CD14-positive monocyte (primary cell): ENCODE results near the gene MEGF6. TPM values are rescaled to one million over a fixed set of nuclear protein-coding genes. Genes with fewer than 3 reads are reported as not detected.

ENCODE experiments used
- DNase-seq, 3 donors: peaks; one replicate each; pipeline ENCODE4 v3.0.0-alpha.2; 2011 to 2022
- H2AFZ ChIP-seq: 2 replicates; pipeline ENCODE4 v1.6.0; 2012; ENCODE audit warnings: mild to moderate bottlenecking, low read depth, low read length, inconsistent platforms; ENCODE audit not compliant: insufficient read depth, poor library complexity, severe bottlenecking
- H3K27ac ChIP-seq, 2 donors: 1 replicate in 1 of 2; 2 replicates in 1 of 2; pipeline ENCODE4 v1.5.1; 2012 to 2013; ENCODE audit warnings: low read length in 2 of 2, control low read depth in 1 of 2, inconsistent platforms in 1 of 2, low read depth in 1 of 2, mild to moderate bottlenecking in 1 of 2
- H3K27me3 ChIP-seq, 2 donors: one replicate each; pipeline versions ENCODE4 v1.6.0 to v1.6.1; 2011 to 2013; ENCODE audit warnings: low read length in 2 of 2; ENCODE audit not compliant: control insufficient read depth in 2 of 2, insufficient read depth in 2 of 2
- H3K36me3 ChIP-seq, 2 donors: replicated peaks in 1 of 2; 1 replicate in 1 of 2; 2 replicates in 1 of 2; pipeline versions ENCODE4 v1.5.1 to v1.6.1; 2012 to 2013; ENCODE audit warnings: low read length in 2 of 2, control low read depth in 1 of 2, inconsistent platforms in 1 of 2, mild to moderate bottlenecking in 1 of 2; ENCODE audit not compliant: insufficient read depth in 2 of 2, control insufficient read depth in 1 of 2
- H3K4me1 ChIP-seq, 2 donors: 1 replicate in 1 of 2; 2 replicates in 1 of 2; pipeline versions ENCODE4 v1.5.1 to v1.6.1; 2012 to 2013; ENCODE audit warnings: low read length in 2 of 2, control low read depth in 1 of 2, inconsistent platforms in 1 of 2, mild to moderate bottlenecking in 1 of 2, moderate library complexity in 1 of 2; ENCODE audit not compliant: insufficient read depth in 2 of 2, control insufficient read depth in 1 of 2
- H3K4me2 ChIP-seq: replicated peaks from 2 replicates; pipeline ENCODE3; 2012; ENCODE audit warnings: low read length, moderate library complexity, mild to moderate bottlenecking; ENCODE audit not compliant: poor library complexity, severe bottlenecking; ENCODE audit errors: extremely low read depth
- H3K4me3 ChIP-seq, 3 experiments: fragments of 200-600 bp in 1 of 3; sonication (generic) in 1 of 3; replicated peaks in 1 of 3; 1 replicate in 2 of 3; 2 replicates in 1 of 3; pipeline ENCODE4 v1.5.1; 2011 to 2013; ENCODE audit warnings: low read length in 3 of 3, mild to moderate bottlenecking in 3 of 3, control low read depth in 2 of 3, low read depth in 2 of 3, inconsistent platforms in 1 of 3, moderate library complexity in 1 of 3
- H3K79me2 ChIP-seq: 2 replicates; pipeline ENCODE4 v1.6.0; 2012; ENCODE audit warnings: mild to moderate bottlenecking, control low read depth, inconsistent platforms, low read length, moderate library complexity; ENCODE audit not compliant: insufficient read depth
- H3K9ac ChIP-seq: 2 replicates; pipeline ENCODE4 v1.6.0; 2017; ENCODE audit warnings: low read length, mild to moderate bottlenecking; ENCODE audit not compliant: insufficient read depth, poor library complexity, severe bottlenecking
- H3K9me3 ChIP-seq, 2 donors: replicated peaks in 1 of 2; 1 replicate in 1 of 2; 2 replicates in 1 of 2; pipeline versions ENCODE4 v1.5.1 to v1.6.1; 2012 to 2013; ENCODE audit warnings: low read length in 2 of 2, control low read depth in 1 of 2; ENCODE audit not compliant: control insufficient read depth in 1 of 2, insufficient read depth in 1 of 2
- H4K20me1 ChIP-seq: 2 replicates; pipeline ENCODE4 v1.6.0; 2012; ENCODE audit warnings: mild to moderate bottlenecking, low read length, control low read depth, moderate library complexity; ENCODE audit not compliant: insufficient read depth
- H3K27ac Mint-ChIP-seq, 7 donors: one replicate each; pipeline ENCODE4 v1.8.0; 2020; ENCODE audit warnings: mild to moderate bottlenecking in 7 of 7, mixed read lengths in 7 of 7, moderate library complexity in 6 of 7, inconsistent platforms in 2 of 7
- H3K27me3 Mint-ChIP-seq, 3 donors: one replicate each; pipeline ENCODE4 v1.8.0; 2021 to 2022; ENCODE audit warnings: low read depth in 3 of 3, mild to moderate bottlenecking in 3 of 3, mixed read lengths in 3 of 3, moderate library complexity in 3 of 3, inconsistent platforms in 1 of 3
- H3K36me3 Mint-ChIP-seq, 2 donors: one replicate each; pipeline ENCODE4 v1.8.0; 2020; ENCODE audit warnings: mixed read lengths in 2 of 2, inconsistent platforms in 1 of 2, mild to moderate bottlenecking in 1 of 2
- H3K4me1 Mint-ChIP-seq: one replicate; pipeline ENCODE4 v1.8.0; 2020; ENCODE audit warnings: mild to moderate bottlenecking, mixed read lengths
- H3K4me3 Mint-ChIP-seq, 2 donors: one replicate each; pipeline ENCODE4 v1.8.0; 2020; ENCODE audit warnings: mild to moderate bottlenecking in 2 of 2, mixed read lengths in 2 of 2, moderate library complexity in 1 of 2
- H3K9me3 Mint-ChIP-seq, 7 donors: one replicate each; pipeline ENCODE4 v1.8.0; 2020 to 2022; ENCODE audit warnings: mixed read lengths in 7 of 7, mild to moderate bottlenecking in 6 of 7, moderate library complexity in 6 of 7, inconsistent platforms in 2 of 7
- CTCF ChIP-seq: fragments of 200-600 bp; IDR thresholded peaks from one replicate; pipeline ENCODE4 v1.8.0; 2022; ENCODE audit warnings: antibody characterized with exemption, mild to moderate bottlenecking
- WGBS: methylation state at CpG from one replicate; pipeline ENCODE4 v1.1.5; 2013; ENCODE audit warnings: missing lambda C conversion rate; ENCODE audit not compliant: insufficient coverage; 5-methylcytosine and 5-hydroxymethylcytosine counted together
- intact Hi-C, 2 donors: fragments of 100-400 bp; cut with micrococcal nuclease; formaldehyde crosslinking; loops; one replicate each; pipeline versions ENCODE4 v1.15.0 to v1.15.1; 2023
- polyA plus RNA-seq, 3 donors: library from polyadenylated mRNA; depleted of rRNA in 1 of 3; unstranded in 2 of 3; stranded (reverse) in 1 of 3; fragments of 300-500 nt in 2 of 3; fragments of >200 nt in 1 of 3; fragmentation: Illumina TruSeq in 2 of 3; gene quantifications; 1 replicate in 2 of 3; 2 replicates in 1 of 3; pipeline ENCODE4 v1.2.3, GENCODE V29; 2012 to 2021

Gene MEGF6
- polyA plus RNA-seq, 3 donors, result 0.39 to 3.8 (median 1.2) TPM

DNA sequence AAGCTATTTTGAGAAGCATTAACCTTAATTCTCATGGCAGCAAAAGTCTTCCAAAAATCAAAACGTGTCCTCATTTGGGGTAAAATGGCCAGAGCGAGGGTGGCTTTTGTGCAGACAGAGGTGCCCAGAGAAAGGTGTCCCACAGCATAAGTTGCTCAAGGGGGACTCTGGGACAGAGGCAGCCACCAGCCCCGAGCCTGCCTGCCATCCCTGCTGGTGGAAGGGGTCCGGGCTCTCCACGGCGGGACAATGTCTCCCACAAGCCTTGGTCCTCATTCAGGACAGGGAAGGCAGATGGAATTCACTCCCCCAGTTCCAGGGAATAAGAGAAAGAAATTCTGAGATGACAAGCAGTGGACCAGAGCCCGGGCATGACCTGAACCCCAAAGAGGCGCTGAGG lies 169.4 kb downstream of the MEGF6 start:
- H2AFZ ChIP-seq, result no peak overlapping the region
- Mint-ChIP-seq H3K4me1 (no peaks in the 10 kb centered on the region), H3K27ac (no peak overlapping the region), H3K36me3 (no peaks in the 10 kb centered on the region), H3K4me3 (no peak overlapping the region), H3K9me3 (peaks cover 0 to 16% (median 11%) of the 10 kb centered on the region in 7 donors), H3K27me3 (peaks cover 8 to 13% (median 12%) of the 10 kb centered on the region in 3 donors)
- H3K9me3 ChIP-seq, result peaks cover 0 to 7% of the 10 kb centered on the region in 2 donors
- H3K4me1 ChIP-seq, result no peaks in the 10 kb centered on the region
- no peaks in the 10 kb centered on the region for H3K27me3 ChIP-seq
- intact Hi-C loops, result loop anchor here in 1 of 2 donors (10.0 kb wide), 1 partner anchor 153 kb away; no protein-coding TSS in a partner anchor
- no peak overlapping the region for H3K9ac ChIP-seq
- H3K36me3 ChIP-seq, result no peaks in the 10 kb centered on the region
- DNase-seq, result no peak
- H3K4me3 ChIP-seq, result no peak overlapping the region
- H3K79me2 ChIP-seq, result no peaks in the 10 kb centered on the region
- TF ChIP-seq CTCF, result no peak
- 84% methylated on average over 8 of the region's 8 CpGs for WGBS
- no peak overlapping the region for H3K27ac ChIP-seq
- no peaks in the 10 kb centered on the region for H4K20me1 ChIP-seq
- H3K4me2 ChIP-seq, result no peak overlapping the region

- 86% methylated on average over 6 of the region's 8 CpGs for WGBS
- intact Hi-C loops, result loop anchor here in 1 of 2 donors (10.0 kb wide), 1 partner anchor 153 kb away; no protein-coding TSS in a partner anchor
- H3K27me3 Mint-ChIP-seq, result peaks cover 8 to 13% (median 12%) of the 10 kb centered on the region in 3 donors
- TF ChIP-seq CTCF, result no peak
- no peaks in the 10 kb centered on the region for H3K36me3 Mint-ChIP-seq
- no peak overlapping the region for H3K4me3 Mint-ChIP-seq
- no peak overlapping the region for H3K27ac Mint-ChIP-seq
- no peaks in the 10 kb centered on the region for H3K79me2 ChIP-seq
- no peaks in the 10 kb centered on the region for H3K4me1 ChIP-seq
- no peak overlapping the region for H3K27ac ChIP-seq
- H3K9ac ChIP-seq, result no peak overlapping the region
- H4K20me1 ChIP-seq, result no peaks in the 10 kb centered on the region
- peaks cover 0 to 5% of the 10 kb centered on the region in 2 donors for H3K9me3 ChIP-seq
- no peaks in the 10 kb centered on the region for H3K4me1 Mint-ChIP-seq
- H3K9me3 Mint-ChIP-seq, result peaks cover 0 to 15% (median 10%) of the 10 kb centered on the region in 7 donors
- no peak overlapping the region for H3K4me2 ChIP-seq
- H3K27me3 ChIP-seq, result no peaks in the 10 kb centered on the region
- no peak overlapping the region for H2AFZ ChIP-seq
- no peak overlapping the region for H3K4me3 ChIP-seq
- DNase-seq, result no peak
- no peaks in the 10 kb centered on the region for H3K36me3 ChIP-seq
Measured at GRCh38 chr1:3441410-3441847, 169.9 kb downstream of the MEGF6 start.
